LNCaP clone FGC (cell line): ENCODE measurements around the gene COPG1.
A peak's percentile ranks its signal among the peaks of the same experiment; 100 is the strongest.

Source experiments
- DNase-seq: peaks from one replicate; pipeline ENCODE4 v3.0.0-alpha.2; 2011; ENCODE audit warnings: low read depth
- H3K4me3 ChIP-seq: 2 replicates; pipeline ENCODE4 v1.5.1; 2011; ENCODE audit warnings: mild to moderate bottlenecking, low read depth, low read length, control low read depth
- TF ChIP-seq, protein P1 (sequence below): IDR thresholded peaks from 2 replicates; pipeline ENCODE4 v1.5.1; 2012; ENCODE audit warnings: mild to moderate bottlenecking; ENCODE audit not compliant: control insufficient read depth, insufficient read depth; ENCODE audit errors: extremely low read depth

COPG1 gene, protein sequence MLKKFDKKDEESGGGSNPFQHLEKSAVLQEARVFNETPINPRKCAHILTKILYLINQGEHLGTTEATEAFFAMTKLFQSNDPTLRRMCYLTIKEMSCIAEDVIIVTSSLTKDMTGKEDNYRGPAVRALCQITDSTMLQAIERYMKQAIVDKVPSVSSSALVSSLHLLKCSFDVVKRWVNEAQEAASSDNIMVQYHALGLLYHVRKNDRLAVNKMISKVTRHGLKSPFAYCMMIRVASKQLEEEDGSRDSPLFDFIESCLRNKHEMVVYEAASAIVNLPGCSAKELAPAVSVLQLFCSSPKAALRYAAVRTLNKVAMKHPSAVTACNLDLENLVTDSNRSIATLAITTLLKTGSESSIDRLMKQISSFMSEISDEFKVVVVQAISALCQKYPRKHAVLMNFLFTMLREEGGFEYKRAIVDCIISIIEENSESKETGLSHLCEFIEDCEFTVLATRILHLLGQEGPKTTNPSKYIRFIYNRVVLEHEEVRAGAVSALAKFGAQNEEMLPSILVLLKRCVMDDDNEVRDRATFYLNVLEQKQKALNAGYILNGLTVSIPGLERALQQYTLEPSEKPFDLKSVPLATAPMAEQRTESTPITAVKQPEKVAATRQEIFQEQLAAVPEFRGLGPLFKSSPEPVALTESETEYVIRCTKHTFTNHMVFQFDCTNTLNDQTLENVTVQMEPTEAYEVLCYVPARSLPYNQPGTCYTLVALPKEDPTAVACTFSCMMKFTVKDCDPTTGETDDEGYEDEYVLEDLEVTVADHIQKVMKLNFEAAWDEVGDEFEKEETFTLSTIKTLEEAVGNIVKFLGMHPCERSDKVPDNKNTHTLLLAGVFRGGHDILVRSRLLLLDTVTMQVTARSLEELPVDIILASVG

DNA sequence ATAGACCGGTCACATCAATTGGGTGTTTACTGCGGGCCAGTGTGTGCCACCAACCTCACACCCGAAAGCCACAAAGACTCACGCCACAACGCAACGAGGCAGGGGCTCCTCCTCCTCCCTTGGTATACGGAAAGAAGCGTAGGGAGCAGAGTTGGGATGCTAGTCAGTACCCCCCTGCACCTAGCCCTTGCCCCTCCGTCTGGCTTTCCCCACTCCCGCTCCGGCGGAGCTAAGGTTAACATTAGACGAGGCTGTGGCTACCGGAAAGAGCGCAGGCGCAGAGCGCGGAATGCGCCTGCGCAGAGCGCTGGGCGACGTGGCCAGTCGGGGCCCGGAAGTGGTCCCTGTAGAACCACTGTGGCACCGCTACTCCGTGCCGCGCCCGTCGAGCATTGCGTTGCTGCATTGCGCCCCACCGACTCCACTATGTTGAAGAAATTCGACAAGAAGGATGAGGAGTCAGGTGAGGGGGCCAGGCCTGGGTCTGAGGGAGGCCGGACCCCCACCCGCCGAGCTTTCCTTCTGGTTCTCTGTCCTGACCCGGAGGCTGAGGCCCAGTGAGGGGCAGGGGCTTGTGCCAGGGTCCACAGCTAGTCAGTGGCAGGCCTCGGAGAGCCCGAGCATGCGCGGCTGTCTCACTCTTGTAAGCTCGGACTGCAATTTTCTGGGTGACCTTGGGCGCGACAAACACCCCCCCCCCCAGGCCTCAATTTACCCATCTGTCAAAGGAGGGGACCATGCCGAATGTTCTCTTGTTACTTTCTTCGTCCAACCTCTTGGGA lies at the start of gene COPG1:
Gene COPG1, plus strand, starts transcription at position 323 of the 782 bp plus-strand sequence. Its CDS starts 104 bp downstream, at position 427.
- TF ChIP-seq, protein P1, sequence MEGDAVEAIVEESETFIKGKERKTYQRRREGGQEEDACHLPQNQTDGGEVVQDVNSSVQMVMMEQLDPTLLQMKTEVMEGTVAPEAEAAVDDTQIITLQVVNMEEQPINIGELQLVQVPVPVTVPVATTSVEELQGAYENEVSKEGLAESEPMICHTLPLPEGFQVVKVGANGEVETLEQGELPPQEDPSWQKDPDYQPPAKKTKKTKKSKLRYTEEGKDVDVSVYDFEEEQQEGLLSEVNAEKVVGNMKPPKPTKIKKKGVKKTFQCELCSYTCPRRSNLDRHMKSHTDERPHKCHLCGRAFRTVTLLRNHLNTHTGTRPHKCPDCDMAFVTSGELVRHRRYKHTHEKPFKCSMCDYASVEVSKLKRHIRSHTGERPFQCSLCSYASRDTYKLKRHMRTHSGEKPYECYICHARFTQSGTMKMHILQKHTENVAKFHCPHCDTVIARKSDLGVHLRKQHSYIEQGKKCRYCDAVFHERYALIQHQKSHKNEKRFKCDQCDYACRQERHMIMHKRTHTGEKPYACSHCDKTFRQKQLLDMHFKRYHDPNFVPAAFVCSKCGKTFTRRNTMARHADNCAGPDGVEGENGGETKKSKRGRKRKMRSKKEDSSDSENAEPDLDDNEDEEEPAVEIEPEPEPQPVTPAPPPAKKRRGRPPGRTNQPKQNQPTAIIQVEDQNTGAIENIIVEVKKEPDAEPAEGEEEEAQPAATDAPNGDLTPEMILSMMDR, result no peak
- peak; percentile 58 for DNase-seq
- peak within 1 kb of the TSS; percentile 76 for H3K4me3 ChIP-seq

DNA sequence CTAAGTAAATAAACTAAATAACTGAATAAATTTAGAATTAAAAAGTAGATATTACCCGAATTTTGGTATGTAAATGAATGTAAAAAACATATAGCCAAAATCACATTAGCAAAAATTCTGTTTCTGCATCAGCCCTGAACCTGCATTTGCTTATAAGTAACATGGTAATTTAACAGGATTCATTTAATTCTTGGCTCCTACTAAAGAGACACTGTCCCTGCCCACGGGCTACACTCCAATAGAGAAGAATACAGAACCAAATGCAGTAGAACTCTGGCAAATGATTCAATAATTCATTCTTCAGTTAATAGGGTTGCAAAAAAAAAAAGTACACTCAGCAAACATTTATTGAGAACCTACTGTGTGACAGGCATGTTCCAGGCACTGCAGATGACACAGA lies 44.9 kb upstream of the COPG1 start:
- H3K4me3 ChIP-seq, result no peak overlapping the region
- TF ChIP-seq, protein P1, result no peak
- no peak for DNase-seq

DNA sequence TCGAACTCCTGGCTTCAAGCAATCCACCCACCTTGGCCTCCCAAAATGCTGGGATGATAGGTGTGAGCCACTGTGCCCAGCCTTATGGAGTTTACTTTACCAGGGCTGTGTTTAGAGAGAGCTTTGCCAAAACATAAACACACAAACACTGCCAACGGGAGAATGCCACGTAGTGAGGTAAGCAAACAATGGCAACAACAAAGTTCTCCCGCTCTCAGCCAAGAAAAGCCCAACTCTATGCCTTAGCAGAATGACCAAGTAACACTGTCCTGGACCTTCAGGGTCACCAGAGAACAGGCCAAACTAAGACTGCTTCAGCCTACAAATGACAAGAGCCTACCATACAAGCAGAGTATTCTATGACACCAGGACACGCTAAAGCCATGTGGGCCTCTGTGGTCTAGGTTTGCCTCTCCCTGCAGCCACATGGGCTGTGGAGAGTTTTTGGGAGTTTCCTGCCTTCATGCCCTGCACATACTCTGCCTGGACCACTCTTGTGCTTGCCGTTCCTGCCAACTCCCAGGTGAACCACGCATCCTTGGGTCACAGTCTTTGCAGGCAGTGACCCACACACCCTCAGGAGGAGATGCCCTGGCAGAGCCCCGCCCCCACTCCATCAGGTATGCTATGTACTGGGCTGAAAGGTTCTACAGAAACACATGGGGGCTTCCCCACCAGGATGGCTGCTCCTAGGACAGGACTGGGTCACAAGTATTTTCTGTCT lies 44.1 kb upstream of the COPG1 start:
- H3K4me3 ChIP-seq, result no peak overlapping the region
- peak; percentile 92 for DNase-seq
- TF ChIP-seq, protein P1, result no peak

DNA sequence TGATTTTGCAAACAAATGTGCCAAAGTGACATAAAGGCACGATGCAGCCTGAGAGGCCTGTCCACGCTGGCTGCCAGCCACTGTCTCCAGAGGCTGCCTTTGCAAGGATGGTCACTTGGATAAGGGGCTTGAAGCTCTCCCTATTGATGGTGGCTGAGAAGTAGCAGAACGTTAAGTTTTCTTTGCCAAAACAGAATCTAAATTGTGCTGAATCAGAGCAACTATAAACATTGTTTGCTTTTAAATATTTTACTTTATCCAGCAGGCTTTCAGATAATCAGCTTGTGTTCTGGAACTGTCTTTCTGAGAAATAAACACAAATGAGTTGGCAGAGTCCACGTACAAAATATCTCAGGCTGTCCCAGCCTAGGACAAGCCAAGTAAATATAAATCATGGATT lies 41.9 kb upstream of the COPG1 start:
- H3K4me3 ChIP-seq, result no peak overlapping the region
- DNase-seq, result no peak
- TF ChIP-seq, protein P1, result no peak

DNA sequence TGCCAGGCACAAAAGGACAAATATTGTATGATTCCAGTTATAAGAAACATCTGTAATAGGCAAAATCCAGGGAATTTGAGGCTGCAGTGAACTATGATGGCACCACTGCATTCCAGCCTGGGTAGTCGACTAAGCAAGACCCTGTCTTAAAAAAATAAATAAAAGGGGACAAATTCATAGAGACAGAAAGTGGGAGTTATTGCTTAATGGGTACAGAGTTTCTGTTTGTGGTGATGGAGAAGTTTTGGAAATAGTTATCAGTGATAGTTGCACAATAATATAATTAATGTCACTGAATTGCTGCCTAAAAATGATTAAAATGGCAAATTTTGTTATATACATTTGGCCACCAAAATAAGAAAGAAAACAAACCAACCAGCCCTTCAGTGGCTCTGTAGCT lies 38.1 kb upstream of the COPG1 start:
- H3K4me3 ChIP-seq, result no peak overlapping the region
- TF ChIP-seq, protein P1, result no peak
- no peak for DNase-seq

DNA sequence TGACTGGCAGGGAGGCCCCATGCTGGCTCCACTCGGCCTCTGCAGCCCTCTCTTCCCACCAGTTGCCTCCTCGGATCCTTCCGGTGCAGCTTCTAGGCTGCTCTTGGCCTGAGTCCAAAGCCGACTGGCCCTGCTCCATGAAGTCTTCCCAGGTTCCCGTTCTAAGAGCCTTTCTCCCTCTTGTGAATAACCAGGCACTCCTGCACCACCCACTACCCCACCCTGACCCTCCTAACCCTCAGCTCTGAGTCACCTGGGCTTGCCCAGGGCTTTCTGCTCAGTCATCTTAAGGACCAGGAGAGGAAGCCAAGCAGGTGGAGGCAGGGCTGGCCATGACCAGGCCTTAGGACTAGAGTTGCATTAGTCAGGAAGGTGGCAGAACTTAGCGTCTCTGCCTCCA lies 37.6 kb upstream of the COPG1 start:
- no peak overlapping the region for H3K4me3 ChIP-seq

More for the DNA sequence above, 37.6 kb upstream of the COPG1 start:
- TF ChIP-seq, protein P1, result no peak
- DNase-seq, result no peak
